Liver (tissue), 3 donors: Measurements from ENCODE around the gene MICAL2.

Experiments used
- CTCF ChIP-seq: fragments of 150-350 bp; IDR thresholded peaks from 2 replicates; pipeline ENCODE4 v1.5.1; 2017; ENCODE audit warnings: improper control_type of control experiment, low read depth, low read length; ENCODE audit not compliant: missing input control
- EGR1 ChIP-seq, 2 donors: IDR thresholded peaks; 2 replicates each; pipeline ENCODE4 v1.6.1; 2016 to 2018; ENCODE audit warnings: antibody characterized with exemption in 2 of 2, low read depth in 2 of 2
- YY1 ChIP-seq: IDR thresholded peaks from 2 replicates; pipeline ENCODE4 v1.6.1; 2016; ENCODE audit warnings: antibody characterized with exemption, mild to moderate bottlenecking
- donor health status: healthy.
- donor health status: healthy.

GRCh38 chr11:12188548-12189317 is 78.3 kb downstream of the MICAL2 start:
- TF ChIP-seq CTCF (no peak), YY1 (no peak), EGR1 (IDR thresholded peaks at IDR 0.05; ENCODE audit: low read depth in 2 of 2) (no peak)
